HepG2 (cell line): ENCODE results near the gene GTF2B. TPM values are rescaled to one million over a fixed set of nuclear protein-coding genes. Genes with fewer than 3 reads are reported as not detected.

Source experiments
- ATAC-seq: fragments of 200-7000 bp; cut with Tn5 transposase; 3 replicates; pipeline ENCODE4 v1.9.1; 2020; ENCODE audit warnings: mild to moderate bottlenecking, moderate library complexity
- BruUV-seq: library from RNA; stranded (reverse); fragments of 400-500 nt; replicated peaks from 2 replicates; lab custom pipeline; 2021; lab: Mats Ljungman, UMichigan
- CTCF ChIA-PET: fragments of 300-600 bp; formaldehyde crosslinking; extraction: SDS; loops from one replicate; lab custom pipeline; 2021; ENCODE audit warnings: low total read pairs, inconsistent platforms, low intra/inter-chr PET ratio; lab: Yijun Ruan, JAX
- POLR2A ChIA-PET: fragments of 350-600 bp; sonication (Branson Sonifier 250); formaldehyde crosslinking; loops from one replicate; lab custom pipeline; 2020; ENCODE audit warnings: antibody characterized with exemption, inconsistent platforms; lab: Yijun Ruan, JAX
- DNase-seq: peaks from one replicate; pipeline ENCODE4 v3.0.0-alpha.2; 2015; ENCODE audit warnings: low spot score
- FAIRE-seq: peaks from 3 replicates; lab custom pipeline; 2011; peaks lifted over from hg19 to GRCh38; lab: Jason Lieb, UNC
- H2AFZ ChIP-seq: one replicate; pipeline ENCODE4 v1.6.1; 2011; ENCODE audit warnings: low read length, inconsistent platforms
- H3K27ac ChIP-seq: fragments of 300-600 bp; 3 replicates; pipeline ENCODE4 v1.8.0; 2011; ENCODE audit warnings: mixed run types, mild to moderate bottlenecking, mixed read lengths, low read length, inconsistent platforms; ENCODE audit not compliant: insufficient read depth; ENCODE audit errors: extremely low read length
- H3K27me3 ChIP-seq, 2 experiments: fragments of 200-600 bp in 1 of 2; 2 replicates in 1 of 2; 3 replicates in 1 of 2; pipeline versions ENCODE4 v1.6.0 to v1.8.0; 2011; ENCODE audit warnings: low read length in 2 of 2, mild to moderate bottlenecking in 2 of 2, moderate library complexity in 2 of 2, inconsistent platforms in 1 of 2; ENCODE audit not compliant: insufficient read depth in 2 of 2, control insufficient read depth in 1 of 2
- H3K36me3 ChIP-seq, 2 experiments: fragments of 200-600 bp in 1 of 2; replicated peaks in 1 of 2; 2 replicates in 1 of 2; 3 replicates in 1 of 2; pipeline versions ENCODE4 v1.5.1 to v1.8.0; 2011; ENCODE audit warnings: low read length in 2 of 2, inconsistent platforms in 1 of 2; ENCODE audit not compliant: insufficient read depth in 2 of 2, control insufficient read depth in 1 of 2
- H3K4me1 ChIP-seq: 2 replicates; pipeline ENCODE4 v1.5.1; 2012; ENCODE audit warnings: low read length, inconsistent platforms; ENCODE audit not compliant: insufficient read depth
- H3K4me2 ChIP-seq: 2 replicates; pipeline ENCODE4 v1.6.0; 2011; ENCODE audit warnings: low read depth, low read length, inconsistent platforms
- H3K4me3 ChIP-seq, 3 experiments: fragments of 200-600 bp in 1 of 3; sonication (generic), shearing (Covaris generic) in 1 of 3; replicated peaks in 1 of 3; 2 replicates each; pipeline ENCODE4 v1.5.1; 2011 to 2016; ENCODE audit warnings: low read length in 3 of 3, inconsistent platforms in 2 of 3, low read depth in 2 of 3, mild to moderate bottlenecking in 2 of 3, control low read depth in 1 of 3, mixed read lengths in 1 of 3; ENCODE audit not compliant: insufficient read depth in 1 of 3
- H3K79me2 ChIP-seq: one replicate; pipeline ENCODE4 v1.6.1; 2011; ENCODE audit warnings: low read length, inconsistent platforms; ENCODE audit not compliant: insufficient read depth
- H3K9ac ChIP-seq: 2 replicates; pipeline ENCODE4 v1.6.0; 2011; ENCODE audit warnings: mild to moderate bottlenecking, low read depth, low read length, inconsistent platforms; ENCODE audit not compliant: insufficient read depth
- H3K9me3 ChIP-seq: 2 replicates; pipeline ENCODE4 v1.5.1; 2012; ENCODE audit warnings: mild to moderate bottlenecking, low read length
- H4K20me1 ChIP-seq: 2 replicates; pipeline ENCODE4 v1.6.0; 2011; ENCODE audit warnings: inconsistent platforms, mild to moderate bottlenecking, low read length, moderate library complexity; ENCODE audit not compliant: insufficient read depth
- CEBPG ChIP-seq: IDR thresholded peaks from 2 replicates; pipeline ENCODE4 v1.6.1; 2016
- FLYWCH1 ChIP-seq: sonication (generic); formaldehyde crosslinking; IDR thresholded peaks from 2 replicates; pipeline ENCODE4 v1.8.1; 2023; ENCODE audit warnings: mild to moderate bottlenecking, missing genetic modification reagents
- FOXA1 ChIP-seq, 2 experiments: fragments of 450-650 bp in 1 of 2; sonication (generic) in 1 of 2; formaldehyde crosslinking in 1 of 2; IDR thresholded peaks; 2 replicates each; pipeline versions ENCODE4 v1.4.0 to v1.6.1; 2016 to 2020; ENCODE audit warnings: missing genetic modification reagents in 1 of 2
- FOXJ3 ChIP-seq: sonication (generic); formaldehyde crosslinking; IDR thresholded peaks from 2 replicates; pipeline ENCODE4 v1.4.0; 2020; ENCODE audit warnings: missing genetic modification reagents, mild to moderate bottlenecking, borderline replicate concordance
- MYNN ChIP-seq: sonication (generic); formaldehyde crosslinking; IDR thresholded peaks from 2 replicates; pipeline ENCODE4 v1.4.0; 2020; ENCODE audit warnings: mild to moderate bottlenecking, low read depth, missing genetic modification reagents
- REPIN1 ChIP-seq: sonication (generic); formaldehyde crosslinking; IDR thresholded peaks from 2 replicates; pipeline ENCODE4 v1.8.0; 2022; ENCODE audit warnings: missing genetic modification reagents, low read depth, mild to moderate bottlenecking, borderline replicate concordance
- STAG1 ChIP-seq: sonication (generic); formaldehyde crosslinking; IDR thresholded peaks from 2 replicates; pipeline ENCODE4 v1.4.0; 2020; ENCODE audit warnings: missing genetic modification reagents
- TSC22D2 ChIP-seq: sonication (generic); formaldehyde crosslinking; IDR thresholded peaks from 2 replicates; pipeline ENCODE4 v1.5.1; 2020; ENCODE audit warnings: missing genetic modification reagents, mild to moderate bottlenecking, borderline replicate concordance
- ZFP90 ChIP-seq: sonication (generic); formaldehyde crosslinking; IDR thresholded peaks from 2 replicates; pipeline ENCODE4 v1.8.0; 2022; ENCODE audit warnings: missing genetic modification reagents, mild to moderate bottlenecking, inconsistent platforms, borderline replicate concordance
- ZIK1 ChIP-seq: sonication (generic); formaldehyde crosslinking; IDR thresholded peaks from 2 replicates; pipeline ENCODE4 v1.5.0; 2020; ENCODE audit warnings: mild to moderate bottlenecking, low read depth, missing genetic modification reagents, borderline replicate concordance
- ZNF589 ChIP-seq: sonication (generic); formaldehyde crosslinking; conservative IDR thresholded peaks from 2 replicates; pipeline ENCODE4 v1.8.0; 2022; ENCODE audit warnings: mild to moderate bottlenecking, moderate library complexity, missing genetic modification reagents
- WGBS: methylation state at CpG from one replicate; pipeline ENCODE4 v1.1.6; 2017; ENCODE audit warnings: low lambda C conversion rate; 5-methylcytosine and 5-hydroxymethylcytosine counted together
- in situ Hi-C: cut with HindIII; loops from 2 replicates; pipeline ENCODE4 v1.10.0; 2017; ENCODE audit warnings: low pct_unique_long_range_greater_than_20kb; ENCODE audit not compliant: extremely low pct_ligation_motif_present
- intact Hi-C: fragments of 100-400 bp; cut with micrococcal nuclease; formaldehyde crosslinking; loops from one replicate; pipeline ENCODE4 v1.10.0; 2022; ENCODE audit not compliant: unreplicated experiment
- polyA plus RNA-seq, 8 experiments: library from polyadenylated mRNA; depleted of rRNA in 3 of 8; stranded (reverse) in 7 of 8; unstranded in 1 of 8; fragments of >200 nt; fragmentation: Illumina TruSeq in 4 of 8; extraction: Trizol in 4 of 8; gene quantifications; 2 replicates each; pipeline versions ENCODE4 v1.2.1 to v1.2.3, GENCODE V29; 2011 to 2016; ENCODE audit warnings: low read depth in 4 of 8, missing spikeins in 1 of 8, mixed read lengths in 1 of 8; ENCODE audit not compliant: insufficient read depth in 1 of 8
- total RNA-seq, 5 experiments: library from RNA; depleted of rRNA; stranded (reverse); fragments of >200 nt; fragmentation: Illumina TruSeq; extraction: Trizol; gene quantifications; 2 replicates each; pipeline ENCODE4 v1.2.3, GENCODE V29; 2016; ENCODE audit warnings: low read depth in 1 of 5
- TF ChIP-seq, protein P1 (sequence below), 2 experiments: sonication (generic) in 1 of 2; formaldehyde crosslinking in 1 of 2; IDR thresholded peaks; 2 replicates each; pipeline versions ENCODE4 v1.5.1 to v1.6.1; 2011 to 2020; ENCODE audit warnings: borderline replicate concordance in 1 of 2, low read depth in 1 of 2, low read length in 1 of 2, mild to moderate bottlenecking in 1 of 2, missing genetic modification reagents in 1 of 2, moderate library complexity in 1 of 2
- TF ChIP-seq, protein P2 (sequence below): sonication (generic); formaldehyde crosslinking; IDR thresholded peaks from 2 replicates; pipeline ENCODE4 v1.9.0; 2021; ENCODE audit warnings: missing genetic modification reagents, borderline replicate concordance
- TF ChIP-seq, protein P3 (sequence below): sonication (generic); formaldehyde crosslinking; IDR thresholded peaks from 2 replicates; pipeline ENCODE4 v1.4.0; 2020; ENCODE audit warnings: missing genetic modification reagents

The GTF2B gene
- total and polyA plus RNA-seq, 2 of the 13 experiments (the other 11 are each of a cell fraction or from before 2014, with no cell fraction given), result 31.5 to 43.4 TPM

DNA sequence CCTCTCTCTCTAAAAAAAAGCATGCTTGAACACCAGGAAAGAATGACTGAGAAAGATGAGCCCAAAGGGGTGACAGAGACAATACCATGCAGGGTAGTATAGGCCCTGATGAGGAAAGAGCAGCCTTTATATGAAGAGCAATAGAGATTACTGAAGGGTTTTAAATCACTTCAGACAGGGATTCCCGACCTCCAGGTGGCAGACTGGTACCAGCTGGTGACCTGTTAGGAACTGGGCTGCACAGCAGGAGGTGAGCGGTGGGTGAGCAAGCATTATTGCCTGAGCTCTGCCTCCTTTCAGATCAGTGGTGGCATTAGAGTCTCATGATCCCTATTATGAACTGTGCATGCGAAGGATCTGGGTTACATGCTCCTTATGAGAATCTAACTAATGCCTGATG, 30.8 kb upstream of the GTF2B start (continued):
- TF ChIP-seq STAG1 (CRISPR knock-in tag) (peak; percentile 35), FLYWCH1 (CRISPR knock-in tag) (no peak), MYNN (CRISPR knock-in tag) (no peak), TSC22D2 (CRISPR knock-in tag) (no peak), REPIN1 (CRISPR knock-in tag) (no peak), ZIK1 (CRISPR knock-in tag) (no peak)

DNA sequence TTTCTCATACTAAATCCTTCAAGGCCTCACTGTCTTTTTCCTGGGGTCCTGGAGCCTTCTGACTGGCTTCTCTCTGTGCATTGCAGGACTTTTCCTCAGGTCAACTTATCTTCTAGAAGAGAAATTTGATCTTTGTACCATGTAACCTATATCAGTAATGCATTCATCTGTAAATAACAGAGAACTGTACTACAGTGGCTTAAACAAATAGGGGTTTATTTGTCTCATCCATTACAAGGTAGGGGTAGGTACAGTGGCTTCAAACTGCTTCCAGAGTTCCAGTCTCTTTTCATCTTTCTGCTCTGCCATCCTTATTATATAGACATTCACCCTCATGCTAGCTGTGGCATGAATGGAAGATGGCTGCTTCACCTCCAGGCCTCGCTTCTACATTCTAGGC, 29.5 kb upstream of the GTF2B start:
- H3K9ac ChIP-seq, result no peak overlapping the region
- H2AFZ ChIP-seq, result no peak overlapping the region
- peak; percentile 90 for ATAC-seq
- in situ Hi-C loops, result no loop called here
- FAIRE-seq, result no peak
- no peaks in the 10 kb centered on the region for H3K79me2 ChIP-seq
- peak overlapping the region; percentile 45 for H3K4me2 ChIP-seq
- ChIA-PET POLR2A (interaction anchor here (1.5 to 3.2 kb wide), 2 partner anchors 29 to 30 kb away, joined by 4 to 13 read pairs; partner anchors contain the start of gene GTF2B), CTCF (no interaction called here)
- H3K27ac ChIP-seq, result peak overlapping the region; percentile 43
- peaks cover 24% of the 10 kb centered on the region for H3K9me3 ChIP-seq
- peak; percentile 75 for DNase-seq
- H3K27me3 ChIP-seq, result no peaks in the 10 kb centered on the region
- H3K36me3 ChIP-seq, result peaks cover 1 to 6% of the 10 kb centered on the region in 2 experiments; a peak in 3 of 5 replicates
- intact Hi-C loops, result loop anchor here (2.0 kb wide), 1 partner anchor 28 kb away; no protein-coding TSS in a partner anchor
- 86% methylated on average over 1 of the region's 1 CpG for WGBS
- no peak overlapping the region for H3K4me3 ChIP-seq
- no peaks in the 10 kb centered on the region for H4K20me1 ChIP-seq
- BruUV-seq, result no TSS peak
- H3K4me1 ChIP-seq, result peaks cover 45% of the 10 kb centered on the region
- TF ChIP-seq, protein P1, sequence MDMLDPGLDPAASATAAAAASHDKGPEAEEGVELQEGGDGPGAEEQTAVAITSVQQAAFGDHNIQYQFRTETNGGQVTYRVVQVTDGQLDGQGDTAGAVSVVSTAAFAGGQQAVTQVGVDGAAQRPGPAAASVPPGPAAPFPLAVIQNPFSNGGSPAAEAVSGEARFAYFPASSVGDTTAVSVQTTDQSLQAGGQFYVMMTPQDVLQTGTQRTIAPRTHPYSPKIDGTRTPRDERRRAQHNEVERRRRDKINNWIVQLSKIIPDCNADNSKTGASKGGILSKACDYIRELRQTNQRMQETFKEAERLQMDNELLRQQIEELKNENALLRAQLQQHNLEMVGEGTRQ (IDR thresholded peaks at IDR 0.05; ENCODE audit: low read depth, low read length), result no peak
- TF ChIP-seq, protein P1 (CRISPR knock-in tag; IDR thresholded peaks at IDR 0.05; ENCODE audit: borderline replicate concordance), result no peak
- TF ChIP-seq, protein P2, sequence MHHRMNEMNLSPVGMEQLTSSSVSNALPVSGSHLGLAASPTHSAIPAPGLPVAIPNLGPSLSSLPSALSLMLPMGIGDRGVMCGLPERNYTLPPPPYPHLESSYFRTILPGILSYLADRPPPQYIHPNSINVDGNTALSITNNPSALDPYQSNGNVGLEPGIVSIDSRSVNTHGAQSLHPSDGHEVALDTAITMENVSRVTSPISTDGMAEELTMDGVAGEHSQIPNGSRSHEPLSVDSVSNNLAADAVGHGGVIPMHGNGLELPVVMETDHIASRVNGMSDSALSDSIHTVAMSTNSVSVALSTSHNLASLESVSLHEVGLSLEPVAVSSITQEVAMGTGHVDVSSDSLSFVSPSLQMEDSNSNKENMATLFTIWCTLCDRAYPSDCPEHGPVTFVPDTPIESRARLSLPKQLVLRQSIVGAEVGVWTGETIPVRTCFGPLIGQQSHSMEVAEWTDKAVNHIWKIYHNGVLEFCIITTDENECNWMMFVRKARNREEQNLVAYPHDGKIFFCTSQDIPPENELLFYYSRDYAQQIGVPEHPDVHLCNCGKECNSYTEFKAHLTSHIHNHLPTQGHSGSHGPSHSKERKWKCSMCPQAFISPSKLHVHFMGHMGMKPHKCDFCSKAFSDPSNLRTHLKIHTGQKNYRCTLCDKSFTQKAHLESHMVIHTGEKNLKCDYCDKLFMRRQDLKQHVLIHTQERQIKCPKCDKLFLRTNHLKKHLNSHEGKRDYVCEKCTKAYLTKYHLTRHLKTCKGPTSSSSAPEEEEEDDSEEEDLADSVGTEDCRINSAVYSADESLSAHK (CRISPR knock-in tag), result no peak
- TF ChIP-seq CEBPG (0 out of 2 replicates have a peak, but pooled peaks have one; percentile 27), FOXA1 (IDR thresholded peaks at IDR 0.05) (0 out of 2 replicates have a peak, but pooled peaks have one; percentile 47), FOXA1 (CRISPR knock-in tag; IDR thresholded peaks at IDR 0.05) (peak; percentile 83), FOXJ3 (peak; percentile 71; the same call in 1 of the 2 replicates), ZNF589 (CRISPR knock-in tag) (no peak), ZFP90 (CRISPR knock-in tag) (no peak)
- TF ChIP-seq, protein P3, sequence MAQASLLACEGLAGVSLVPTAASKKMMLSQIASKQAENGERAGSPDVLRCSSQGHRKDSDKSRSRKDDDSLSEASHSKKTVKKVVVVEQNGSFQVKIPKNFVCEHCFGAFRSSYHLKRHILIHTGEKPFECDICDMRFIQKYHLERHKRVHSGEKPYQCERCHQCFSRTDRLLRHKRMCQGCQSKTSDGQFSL (CRISPR knock-in tag), result no peak
